ENCODE data around the gene CAPN5. TPM values are rescaled to one million over a fixed set of nuclear protein-coding genes. Genes with fewer than 3 reads are reported as not detected.

CAPN5 gene
- total and polyA plus RNA-seq, 2 of the 13 experiments (the other 11 are each of a cell fraction or from before 2014, with no cell fraction given): 0.27 to 1.2 TPM

- TF ChIP-seq ZNF362 (CRISPR knock-in tag; IDR thresholded peaks at IDR 0.05; ENCODE audit: borderline replicate concordance) (no peak), GATA4 (IDR thresholded peaks at IDR 0.05; ENCODE audit: borderline replicate concordance, low read depth) (no peak), ZFX (CRISPR knock-in tag; IDR thresholded peaks at IDR 0.05; ENCODE audit: low read depth) (peak; percentile 93), JUND (CRISPR knock-in tag; IDR thresholded peaks at IDR 0.05) (no peak), HNRNPLL (IDR thresholded peaks at IDR 0.05; ENCODE audit: low read depth, low read length, poor library complexity, severe bottlenecking) (no peak), ZNF589 (CRISPR knock-in tag; conservative IDR thresholded peaks at IDR 0.05) (no peak), U2AF1 (optimal IDR thresholded peaks at IDR 0.05; ENCODE audit: low read depth, low read length) (peak; percentile 73), ZNF432 (CRISPR knock-in tag; IDR thresholded peaks at IDR 0.05; ENCODE audit: borderline replicate concordance) (no peak), ZFP90 (CRISPR knock-in tag; IDR thresholded peaks at IDR 0.05; ENCODE audit: borderline replicate concordance) (no peak), DMTF1 (CRISPR knock-in tag; IDR thresholded peaks at IDR 0.05) (no peak), ZNF670 (CRISPR knock-in tag; IDR thresholded peaks at IDR 0.05; ENCODE audit: borderline replicate concordance) (no peak), ARID2 (CRISPR knock-in tag; IDR thresholded peaks at IDR 0.05; ENCODE audit: borderline replicate concordance) (no peak), ZNF256 (CRISPR knock-in tag; conservative IDR thresholded peaks at IDR 0.05) (no peak), RORA (CRISPR knock-in tag; IDR thresholded peaks at IDR 0.05) (no peak), ZNF609 (CRISPR knock-in tag; IDR thresholded peaks at IDR 0.05; ENCODE audit: borderline replicate concordance) (peak; percentile 60; the same call in 1 of the 2 replicates), ZNF780A (CRISPR knock-in tag; IDR thresholded peaks at IDR 0.05) (no peak), ZNF503 (CRISPR knock-in tag; IDR thresholded peaks at IDR 0.05) (no peak), ZNF317 (CRISPR knock-in tag; IDR thresholded peaks at IDR 0.05) (no peak), PRPF4 (IDR thresholded peaks at IDR 0.05; ENCODE audit: low read depth, low read length, poor library complexity, severe bottlenecking) (no peak)
Measured at GRCh38 chr11:77130763-77131513, 64.2 kb downstream of the CAPN5 start (continued).

Data from HepG2 (cell line).